CD14-positive monocyte (primary cell): Measurements from ENCODE around the gene TRAF3. TPM values are rescaled to one million over a fixed set of nuclear protein-coding genes. Genes with fewer than 3 reads are reported as not detected.
A peak's percentile ranks its signal among the peaks of the same experiment; 100 is the strongest.

Experiments
- DNase-seq, 3 donors: peaks; one replicate each; pipeline ENCODE4 v3.0.0-alpha.2; 2011 to 2022
- H2AFZ ChIP-seq: 2 replicates; pipeline ENCODE4 v1.6.0; 2012; ENCODE audit warnings: mild to moderate bottlenecking, low read depth, low read length, inconsistent platforms; ENCODE audit not compliant: insufficient read depth, poor library complexity, severe bottlenecking
- H3K27ac ChIP-seq, 2 donors: 1 replicate in 1 of 2; 2 replicates in 1 of 2; pipeline ENCODE4 v1.5.1; 2012 to 2013; ENCODE audit warnings: low read length in 2 of 2, control low read depth in 1 of 2, inconsistent platforms in 1 of 2, low read depth in 1 of 2, mild to moderate bottlenecking in 1 of 2
- H3K27me3 ChIP-seq, 2 donors: one replicate each; pipeline versions ENCODE4 v1.6.0 to v1.6.1; 2011 to 2013; ENCODE audit warnings: low read length in 2 of 2; ENCODE audit not compliant: control insufficient read depth in 2 of 2, insufficient read depth in 2 of 2
- H3K36me3 ChIP-seq, 2 donors: replicated peaks in 1 of 2; 1 replicate in 1 of 2; 2 replicates in 1 of 2; pipeline versions ENCODE4 v1.5.1 to v1.6.1; 2012 to 2013; ENCODE audit warnings: low read length in 2 of 2, control low read depth in 1 of 2, inconsistent platforms in 1 of 2, mild to moderate bottlenecking in 1 of 2; ENCODE audit not compliant: insufficient read depth in 2 of 2, control insufficient read depth in 1 of 2
- H3K4me1 ChIP-seq, 2 donors: 1 replicate in 1 of 2; 2 replicates in 1 of 2; pipeline versions ENCODE4 v1.5.1 to v1.6.1; 2012 to 2013; ENCODE audit warnings: low read length in 2 of 2, control low read depth in 1 of 2, inconsistent platforms in 1 of 2, mild to moderate bottlenecking in 1 of 2, moderate library complexity in 1 of 2; ENCODE audit not compliant: insufficient read depth in 2 of 2, control insufficient read depth in 1 of 2
- H3K4me2 ChIP-seq: replicated peaks from 2 replicates; pipeline ENCODE3; 2012; ENCODE audit warnings: low read length, moderate library complexity, mild to moderate bottlenecking; ENCODE audit not compliant: poor library complexity, severe bottlenecking; ENCODE audit errors: extremely low read depth
- H3K4me3 ChIP-seq, 3 experiments: fragments of 200-600 bp in 1 of 3; sonication (generic) in 1 of 3; replicated peaks in 1 of 3; 1 replicate in 2 of 3; 2 replicates in 1 of 3; pipeline ENCODE4 v1.5.1; 2011 to 2013; ENCODE audit warnings: low read length in 3 of 3, mild to moderate bottlenecking in 3 of 3, control low read depth in 2 of 3, low read depth in 2 of 3, inconsistent platforms in 1 of 3, moderate library complexity in 1 of 3
- H3K79me2 ChIP-seq: 2 replicates; pipeline ENCODE4 v1.6.0; 2012; ENCODE audit warnings: mild to moderate bottlenecking, control low read depth, inconsistent platforms, low read length, moderate library complexity; ENCODE audit not compliant: insufficient read depth
- H3K9ac ChIP-seq: 2 replicates; pipeline ENCODE4 v1.6.0; 2017; ENCODE audit warnings: low read length, mild to moderate bottlenecking; ENCODE audit not compliant: insufficient read depth, poor library complexity, severe bottlenecking
- H3K9me3 ChIP-seq, 2 donors: replicated peaks in 1 of 2; 1 replicate in 1 of 2; 2 replicates in 1 of 2; pipeline versions ENCODE4 v1.5.1 to v1.6.1; 2012 to 2013; ENCODE audit warnings: low read length in 2 of 2, control low read depth in 1 of 2; ENCODE audit not compliant: control insufficient read depth in 1 of 2, insufficient read depth in 1 of 2
- H4K20me1 ChIP-seq: 2 replicates; pipeline ENCODE4 v1.6.0; 2012; ENCODE audit warnings: mild to moderate bottlenecking, low read length, control low read depth, moderate library complexity; ENCODE audit not compliant: insufficient read depth
- H3K27ac Mint-ChIP-seq, 7 donors: one replicate each; pipeline ENCODE4 v1.8.0; 2020; ENCODE audit warnings: mild to moderate bottlenecking in 7 of 7, mixed read lengths in 7 of 7, moderate library complexity in 6 of 7, inconsistent platforms in 2 of 7
- H3K27me3 Mint-ChIP-seq, 3 donors: one replicate each; pipeline ENCODE4 v1.8.0; 2021 to 2022; ENCODE audit warnings: low read depth in 3 of 3, mild to moderate bottlenecking in 3 of 3, mixed read lengths in 3 of 3, moderate library complexity in 3 of 3, inconsistent platforms in 1 of 3
- H3K36me3 Mint-ChIP-seq, 2 donors: one replicate each; pipeline ENCODE4 v1.8.0; 2020; ENCODE audit warnings: mixed read lengths in 2 of 2, inconsistent platforms in 1 of 2, mild to moderate bottlenecking in 1 of 2
- H3K4me1 Mint-ChIP-seq: one replicate; pipeline ENCODE4 v1.8.0; 2020; ENCODE audit warnings: mild to moderate bottlenecking, mixed read lengths
- H3K4me3 Mint-ChIP-seq, 2 donors: one replicate each; pipeline ENCODE4 v1.8.0; 2020; ENCODE audit warnings: mild to moderate bottlenecking in 2 of 2, mixed read lengths in 2 of 2, moderate library complexity in 1 of 2
- H3K9me3 Mint-ChIP-seq, 7 donors: one replicate each; pipeline ENCODE4 v1.8.0; 2020 to 2022; ENCODE audit warnings: mixed read lengths in 7 of 7, mild to moderate bottlenecking in 6 of 7, moderate library complexity in 6 of 7, inconsistent platforms in 2 of 7
- CTCF ChIP-seq: fragments of 200-600 bp; IDR thresholded peaks from one replicate; pipeline ENCODE4 v1.8.0; 2022; ENCODE audit warnings: antibody characterized with exemption, mild to moderate bottlenecking
- WGBS: methylation state at CpG from one replicate; pipeline ENCODE4 v1.1.5; 2013; ENCODE audit warnings: missing lambda C conversion rate; ENCODE audit not compliant: insufficient coverage; 5-methylcytosine and 5-hydroxymethylcytosine counted together
- intact Hi-C, 2 donors: fragments of 100-400 bp; cut with micrococcal nuclease; formaldehyde crosslinking; loops; one replicate each; pipeline versions ENCODE4 v1.15.0 to v1.15.1; 2023
- polyA plus RNA-seq, 3 donors: library from polyadenylated mRNA; depleted of rRNA in 1 of 3; unstranded in 2 of 3; stranded (reverse) in 1 of 3; fragments of 300-500 nt in 2 of 3; fragments of >200 nt in 1 of 3; fragmentation: Illumina TruSeq in 2 of 3; gene quantifications; 1 replicate in 2 of 3; 2 replicates in 1 of 3; pipeline ENCODE4 v1.2.3, GENCODE V29; 2012 to 2021

TRAF3 gene
- polyA plus RNA-seq, 3 donors: 12.0 to 37.6 (median 17.3) TPM

DNA sequence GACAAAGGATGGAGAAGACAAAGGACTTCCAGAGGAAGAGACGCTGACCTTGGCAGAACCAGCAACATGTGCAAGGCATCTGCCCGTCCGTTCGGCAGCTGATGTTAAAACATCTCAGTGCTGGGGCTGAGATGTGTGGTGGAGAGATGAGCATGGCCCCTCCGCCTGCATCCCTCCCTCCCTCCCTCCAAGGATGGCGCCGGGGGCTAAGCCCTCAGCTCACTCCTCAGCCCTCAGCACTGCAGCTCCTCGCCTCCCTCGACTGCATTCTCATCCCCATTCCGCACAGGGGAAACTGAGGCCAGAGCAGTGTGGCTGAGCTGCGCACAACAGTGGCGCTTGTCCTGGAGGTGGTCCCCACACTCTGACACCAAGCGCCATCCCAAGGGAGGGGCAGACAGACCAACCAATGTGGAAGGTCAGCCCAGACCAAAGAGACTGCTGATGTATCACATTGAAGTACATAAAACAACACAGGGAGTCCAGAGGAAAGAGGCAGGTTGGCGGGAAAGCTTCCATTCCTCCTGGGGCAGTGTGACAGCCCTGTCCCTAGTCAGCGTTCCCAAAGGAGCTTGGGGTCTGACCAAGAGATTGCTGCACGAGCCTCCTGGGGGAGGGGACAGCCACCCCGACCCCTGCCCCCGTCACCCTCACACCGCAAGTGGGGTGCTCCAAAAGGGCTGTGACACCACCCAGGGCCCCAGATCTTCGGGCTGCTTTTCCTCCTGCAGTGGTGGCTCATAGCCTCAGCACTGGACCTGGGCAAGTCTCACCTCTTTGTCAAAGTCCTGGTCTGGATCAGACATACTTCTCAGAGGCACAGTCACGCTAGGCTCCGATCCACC, 160.3 kb downstream of the TRAF3 start:
- WGBS: over 99% methylated on average over 12 of the region's 22 CpGs
- peaks cover 0 to 1% of the 10 kb centered on the region in 2 donors for H3K27me3 ChIP-seq

DNA sequence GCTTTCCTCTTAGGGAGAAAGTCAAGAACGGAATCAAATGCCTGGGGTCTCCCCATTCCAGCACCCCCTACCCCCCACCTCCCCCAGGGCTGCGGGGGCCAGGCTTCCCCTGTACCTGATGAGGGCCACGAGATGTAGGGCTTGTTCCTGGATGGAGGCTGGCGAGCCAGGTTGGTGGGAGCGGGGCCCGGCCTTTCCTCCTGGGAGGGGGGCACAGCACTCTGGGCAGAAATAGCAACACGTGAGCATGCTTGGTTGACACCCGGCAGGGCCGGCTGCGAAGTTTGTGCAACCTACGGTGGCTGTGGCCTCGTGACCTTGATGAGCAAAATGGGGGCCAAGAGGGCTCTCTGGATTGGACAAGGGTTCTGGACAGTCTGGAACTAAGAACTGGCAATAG, 160.9 kb downstream of the TRAF3 start:
- DNase-seq: no peak
- no peaks in the 10 kb centered on the region for H3K79me2 ChIP-seq
- peaks cover 0 to 5% of the 10 kb centered on the region in 2 donors for H3K36me3 ChIP-seq
- H4K20me1 ChIP-seq: no peaks in the 10 kb centered on the region
- peaks cover 2 to 4% (median 3%) of the 10 kb centered on the region in 3 donors for H3K27me3 Mint-ChIP-seq
- peaks cover 24 to 27% of the 10 kb centered on the region in 2 donors for H3K36me3 Mint-ChIP-seq
- no peak for TF ChIP-seq CTCF
- H3K4me3 ChIP-seq: no peak overlapping the region
- H3K4me1 ChIP-seq: no peaks in the 10 kb centered on the region
- H3K27ac ChIP-seq: no peak overlapping the region
- peak overlapping the region in 1 of 7 donors; percentile 5 for H3K27ac Mint-ChIP-seq
- H3K4me1 Mint-ChIP-seq: no peaks in the 10 kb centered on the region
- H3K4me3 Mint-ChIP-seq: no peak overlapping the region
- no peaks in the 10 kb centered on the region for H3K9me3 Mint-ChIP-seq
- H2AFZ ChIP-seq: no peak overlapping the region
- no peak overlapping the region for H3K4me2 ChIP-seq
- no peaks in the 10 kb centered on the region for H3K27me3 ChIP-seq
- no peaks in the 10 kb centered on the region for H3K9me3 ChIP-seq
- 95% methylated on average over 4 of the region's 12 CpGs for WGBS
- no peak overlapping the region for H3K9ac ChIP-seq
- intact Hi-C loops: no loop called here

More for the DNA sequence above, 160.3 kb downstream of the TRAF3 start:
- Mint-ChIP-seq H3K27ac (no peak overlapping the region), H3K27me3 (peaks cover 2 to 5% (median 5%) of the 10 kb centered on the region in 3 donors), H3K4me1 (no peaks in the 10 kb centered on the region), H3K4me3 (no peak overlapping the region), H3K36me3 (peaks cover 23 to 26% of the 10 kb centered on the region in 2 donors), H3K9me3 (no peaks in the 10 kb centered on the region)
- Histone ChIP-seq H3K4me1 (no peaks in the 10 kb centered on the region), H3K9ac (no peak overlapping the region), H3K36me3 (peaks cover 0 to 4% of the 10 kb centered on the region in 2 donors), H3K4me2 (no peak overlapping the region), H3K4me3 (no peak overlapping the region), H2AFZ (no peak overlapping the region), H3K79me2 (no peaks in the 10 kb centered on the region), H3K9me3 (no peaks in the 10 kb centered on the region), H4K20me1 (no peaks in the 10 kb centered on the region), H3K27ac (no peak overlapping the region)
- intact Hi-C loops: no loop called here
- no peak for DNase-seq
- TF ChIP-seq CTCF: no peak
